ENCODE results near the gene OR10H4.

DNA sequence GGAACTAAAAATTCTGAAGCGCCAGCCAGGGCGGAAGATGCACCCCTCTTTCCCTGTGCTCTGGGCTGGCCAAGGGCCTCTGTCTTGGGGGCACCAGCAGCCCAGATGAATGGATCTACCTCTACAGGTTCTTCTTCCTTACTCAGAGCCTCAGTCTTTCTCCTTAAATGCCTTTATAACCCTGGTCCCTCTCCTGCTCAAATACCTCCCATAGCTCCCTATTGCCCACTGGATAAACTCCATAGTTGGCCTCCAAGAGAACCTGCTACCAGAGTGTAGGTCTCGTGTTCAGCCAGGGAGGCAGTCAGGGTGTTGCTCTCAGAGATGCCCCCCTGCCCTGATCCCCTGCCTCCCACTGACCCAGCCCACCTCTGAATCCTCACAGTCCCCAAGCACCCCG lies 30.5 kb downstream of the OR10H4 start:
- no peak for TF ChIP-seq GATA1 (IDR thresholded peaks at IDR 0.05; ENCODE audit: low read depth, low read length)
- TF ChIP-seq POLR2A (IDR thresholded peaks at IDR 0.05; ENCODE audit: low read length), result no peak

Measured in erythroblast (primary cell).